HepG2 (cell line): ENCODE data around the gene PRXL2B. TPM values are rescaled to one million over a fixed set of nuclear protein-coding genes. Genes with fewer than 3 reads are reported as not detected.
A peak's percentile ranks its signal among the peaks of the same experiment; 100 is the strongest.

Experiments used
- ARNTL ChIP-seq: sonication (generic); formaldehyde crosslinking; IDR thresholded peaks from 2 replicates; pipeline ENCODE4 v1.4.0; 2020; ENCODE audit warnings: mild to moderate bottlenecking, missing genetic modification reagents
- E2F5 ChIP-seq: sonication (generic); formaldehyde crosslinking; conservative IDR thresholded peaks from 2 replicates; pipeline ENCODE4 v1.4.0; 2020; ENCODE audit warnings: missing genetic modification reagents
- HIVEP1 ChIP-seq: sonication (generic); formaldehyde crosslinking; IDR thresholded peaks from 2 replicates; pipeline ENCODE4 v1.4.0; 2020; ENCODE audit warnings: mild to moderate bottlenecking, missing genetic modification reagents
- MAFK ChIP-seq, 2 experiments: IDR thresholded peaks in 1 of 2; conservative IDR thresholded peaks in 1 of 2; 2 replicates each; pipeline ENCODE4 v1.6.1; 2011; ENCODE audit warnings: improper control_type of control experiment in 2 of 2, low read length in 2 of 2
- MNT ChIP-seq: fragments of 450-650 bp; IDR thresholded peaks from 2 replicates; pipeline ENCODE4 v1.6.1; 2016
- MYNN ChIP-seq: sonication (generic); formaldehyde crosslinking; IDR thresholded peaks from 2 replicates; pipeline ENCODE4 v1.4.0; 2020; ENCODE audit warnings: mild to moderate bottlenecking, low read depth, missing genetic modification reagents
- NCOA5 ChIP-seq: sonication (generic); formaldehyde crosslinking; IDR thresholded peaks from 2 replicates; pipeline ENCODE4 v1.4.0; 2020; ENCODE audit warnings: missing genetic modification reagents
- PHF21A ChIP-seq: sonication (generic); formaldehyde crosslinking; IDR thresholded peaks from 2 replicates; pipeline ENCODE4 v1.5.0; 2020; ENCODE audit warnings: mild to moderate bottlenecking, missing genetic modification reagents
- RFXAP ChIP-seq: sonication (generic); formaldehyde crosslinking; IDR thresholded peaks from 2 replicates; pipeline ENCODE4 v1.4.0; 2020; ENCODE audit warnings: missing genetic modification reagents, borderline replicate concordance
- SIX4 ChIP-seq: sonication (generic); formaldehyde crosslinking; IDR thresholded peaks from 2 replicates; pipeline ENCODE4 v1.4.0; 2020; ENCODE audit warnings: missing genetic modification reagents
- SP5 ChIP-seq: IDR thresholded peaks from 2 replicates; pipeline ENCODE4 v1.6.1; 2016; ENCODE audit warnings: low read depth, borderline replicate concordance
- ZGPAT ChIP-seq: IDR thresholded peaks from 2 replicates; pipeline ENCODE4 v1.6.1; 2016; ENCODE audit warnings: mild to moderate bottlenecking
- ZMAT5 ChIP-seq: sonication (generic); formaldehyde crosslinking; IDR thresholded peaks from 2 replicates; pipeline ENCODE4 v1.5.0; 2020; ENCODE audit warnings: mild to moderate bottlenecking, low read depth, missing genetic modification reagents, borderline replicate concordance
- ZMYM2 ChIP-seq: sonication (generic); formaldehyde crosslinking; IDR thresholded peaks from 2 replicates; pipeline ENCODE4 v1.8.0; 2022; ENCODE audit warnings: mild to moderate bottlenecking, missing genetic modification reagents
- ZNF34 ChIP-seq: sonication (generic); formaldehyde crosslinking; IDR thresholded peaks from 2 replicates; pipeline ENCODE4 v1.4.0; 2020; ENCODE audit warnings: mild to moderate bottlenecking, missing genetic modification reagents, borderline replicate concordance
- ZNF740 ChIP-seq: sonication (generic); formaldehyde crosslinking; IDR thresholded peaks from 2 replicates; pipeline ENCODE4 v1.4.0; 2020; ENCODE audit warnings: missing genetic modification reagents
- polyA plus RNA-seq, 8 experiments: library from polyadenylated mRNA; depleted of rRNA in 3 of 8; stranded (reverse) in 7 of 8; unstranded in 1 of 8; fragments of >200 nt; fragmentation: Illumina TruSeq in 4 of 8; extraction: Trizol in 4 of 8; gene quantifications; 2 replicates each; pipeline versions ENCODE4 v1.2.1 to v1.2.3, GENCODE V29; 2011 to 2016; ENCODE audit warnings: low read depth in 4 of 8, missing spikeins in 1 of 8, mixed read lengths in 1 of 8; ENCODE audit not compliant: insufficient read depth in 1 of 8
- total RNA-seq, 5 experiments: library from RNA; depleted of rRNA; stranded (reverse); fragments of >200 nt; fragmentation: Illumina TruSeq; extraction: Trizol; gene quantifications; 2 replicates each; pipeline ENCODE4 v1.2.3, GENCODE V29; 2016; ENCODE audit warnings: low read depth in 1 of 5

Gene PRXL2B
- total and polyA plus RNA-seq, 2 of the 13 experiments (the other 11 are each of a cell fraction or from before 2014, with no cell fraction given), result 16.8 to 22.1 TPM

GRCh38 chr1:2584686-2585317 lies 1.8 kb upstream of the PRXL2B start (continued):
- no peak for TF ChIP-seq ARNTL
- TF ChIP-seq RFXAP (CRISPR knock-in tag), result no peak
- TF ChIP-seq E2F5, result no peak
- TF ChIP-seq ZNF740 (CRISPR knock-in tag), result 0 out of 2 replicates have a peak, but pooled peaks have one; percentile 16
- TF ChIP-seq MAFK (conservative IDR thresholded peaks at IDR 0.05 in 1 of 2, IDR thresholded peaks at IDR 0.05 in 1 of 2; ENCODE audit: low read length in 2 of 2), result no peak
- TF ChIP-seq ZMYM2 (CRISPR knock-in tag), result no peak
- TF ChIP-seq MNT, result no peak
- no peak for TF ChIP-seq SIX4 (CRISPR knock-in tag)
- 0 out of 2 replicates have a peak, but pooled peaks have one; percentile 19 for TF ChIP-seq NCOA5 (CRISPR knock-in tag)
- no peak for TF ChIP-seq ZGPAT (CRISPR knock-in tag)
- TF ChIP-seq MYNN, result no peak
- no peak for TF ChIP-seq HIVEP1 (CRISPR knock-in tag)
- no peak for TF ChIP-seq SP5 (CRISPR knock-in tag)
- no peak for TF ChIP-seq PHF21A (CRISPR knock-in tag)
- no peak for TF ChIP-seq ZNF34 (CRISPR knock-in tag)
- TF ChIP-seq ZMAT5 (CRISPR knock-in tag), result no peak
